ENCODE data around the gene KCNJ10. TPM values are rescaled to one million over a fixed set of nuclear protein-coding genes. Genes with fewer than 3 reads are reported as not detected.

Gene KCNJ10
- total and polyA plus RNA-seq, 2 donors (not counting 3 experiments of a cell fraction or from before 2014, with no cell fraction given): not detected

- intact Hi-C loops (cut with micrococcal nuclease) (no loop called here), dilution Hi-C loops (cut with MboI; ENCODE audit: extremely low pct_ligation_motif_present, low sequenced_read_pairs) (no loop called here)
- Histone ChIP-seq H3K27me3 (ENCODE audit: control insufficient read depth in 2 of 2, insufficient read depth in 2 of 2, low read length in 2 of 2) (peaks cover 23 to 25% of the 10 kb centered on the region in 2 experiments), H3K9ac (replicated peaks; ENCODE audit: extremely low read depth, insufficient read depth, low read length) (no peak overlapping the region), H3K4me1 (ENCODE audit: control insufficient read depth, extremely low read depth, insufficient read depth, low read length) (no peaks in the 10 kb centered on the region), H3K36me3 (ENCODE audit: control insufficient read depth in 2 of 2, extremely low read depth in 1 of 2, insufficient read depth in 2 of 2, low read length in 2 of 2) (no peaks in the 10 kb centered on the region), H3K9me1 (replicated peaks; ENCODE audit: control insufficient read depth, extremely low read depth, insufficient read depth, low read length) (no peaks in the 10 kb centered on the region), H3K9me3 (replicated peaks; ENCODE audit: control insufficient read depth, insufficient read depth, low read length) (no peaks in the 10 kb centered on the region), H2AFZ (ENCODE audit: low read depth, low read length) (no peak overlapping the region), H3K4me3 (replicated peaks in 1 of 3; ENCODE audit: insufficient read depth in 1 of 3, low read depth in 1 of 3, low read length in 3 of 3) (no peak overlapping the region), H3K4me2 (ENCODE audit: insufficient read depth, low read length) (no peak overlapping the region), H4K20me1 (replicated peaks; ENCODE audit: control insufficient read depth, extremely low read depth, insufficient read depth, low read length) (no peaks in the 10 kb centered on the region), H3K27ac (ENCODE audit: insufficient read depth, low read depth, low read length) (no peak overlapping the region), H3K79me2 (ENCODE audit: control insufficient read depth, insufficient read depth, low read length) (no peaks in the 10 kb centered on the region)
- DNase-seq (ENCODE audit: low read depth, low spot score): no peak
- POLR2A ChIA-PET: no interaction called here
- TF ChIP-seq FOS (IDR thresholded peaks at IDR 0.05; ENCODE audit: borderline replicate concordance, insufficient read depth, low read length) (no peak), POLR2A (IDR thresholded peaks at IDR 0.05; ENCODE audit: low read depth, low read length) (no peak)
- no peak for FAIRE-seq
- CTCF ChIA-PET: interaction anchor here (1.0 kb wide), 2 partner anchors 14 to 55 kb away, joined by 3 to 4 read pairs; no protein-coding TSS in a partner anchor
- BruUV-seq (replicated peaks): no TSS peak
These were observed 117.0 kb downstream of the KCNJ10 start for GRCh38 chr1:159952932-159953331.

GRCh38 chr1:159951551-159951950 lies 118.4 kb downstream of the KCNJ10 start:
- POLR2A ChIA-PET: no interaction called here
- Histone ChIP-seq H2AFZ (ENCODE audit: low read depth, low read length) (no peak overlapping the region), H3K9me3 (replicated peaks; ENCODE audit: control insufficient read depth, insufficient read depth, low read length) (no peaks in the 10 kb centered on the region), H3K79me2 (ENCODE audit: control insufficient read depth, insufficient read depth, low read length) (no peaks in the 10 kb centered on the region), H3K36me3 (ENCODE audit: control insufficient read depth in 2 of 2, extremely low read depth in 1 of 2, insufficient read depth in 2 of 2, low read length in 2 of 2) (no peaks in the 10 kb centered on the region), H3K9ac (replicated peaks; ENCODE audit: extremely low read depth, insufficient read depth, low read length) (no peak overlapping the region), H3K4me2 (ENCODE audit: insufficient read depth, low read length) (no peak overlapping the region), H3K4me3 (replicated peaks in 1 of 3; ENCODE audit: insufficient read depth in 1 of 3, low read depth in 1 of 3, low read length in 3 of 3) (no peak overlapping the region), H3K27ac (ENCODE audit: insufficient read depth, low read depth, low read length) (no peak overlapping the region), H4K20me1 (replicated peaks; ENCODE audit: control insufficient read depth, extremely low read depth, insufficient read depth, low read length) (no peaks in the 10 kb centered on the region), H3K9me1 (replicated peaks; ENCODE audit: control insufficient read depth, extremely low read depth, insufficient read depth, low read length) (no peaks in the 10 kb centered on the region), H3K4me1 (ENCODE audit: control insufficient read depth, extremely low read depth, insufficient read depth, low read length) (no peaks in the 10 kb centered on the region), H3K27me3 (ENCODE audit: control insufficient read depth in 2 of 2, insufficient read depth in 2 of 2, low read length in 2 of 2) (peaks cover 30 to 31% of the 10 kb centered on the region in 2 experiments)
- no peak for TF ChIP-seq MYC (IDR thresholded peaks at IDR 0.05; ENCODE audit: low read depth, low read length)
- TF ChIP-seq GATA2 (IDR thresholded peaks at IDR 0.05; ENCODE audit: insufficient read depth, insufficient read length, low read depth, low read length): no peak
- no peak for TF ChIP-seq CTCF (IDR thresholded peaks at IDR 0.05; ENCODE audit: extremely low read depth in 1 of 2, insufficient read depth in 1 of 2, low read depth in 1 of 2, low read length in 2 of 2)
- TF ChIP-seq EZH2 (IDR thresholded peaks at IDR 0.05; ENCODE audit: borderline replicate concordance, low read depth, low read length, severe bottlenecking): no peak
- TF ChIP-seq FOS (IDR thresholded peaks at IDR 0.05; ENCODE audit: borderline replicate concordance, insufficient read depth, low read length): no peak
- TF ChIP-seq POLR2AphosphoS5 (IDR thresholded peaks at IDR 0.05; ENCODE audit: insufficient read depth, low read depth, low read length): no peak
- no peak for TF ChIP-seq MAX (IDR thresholded peaks at IDR 0.05; ENCODE audit: insufficient read depth, insufficient read length)
- no peak for TF ChIP-seq POLR2A (IDR thresholded peaks at IDR 0.05; ENCODE audit: low read depth, low read length)
- no peak for TF ChIP-seq JUN (IDR thresholded peaks at IDR 0.05; ENCODE audit: borderline replicate concordance, insufficient read depth, insufficient read length, low read depth)
- CTCF ChIA-PET: no interaction called here
- dilution Hi-C loops (cut with MboI; ENCODE audit: extremely low pct_ligation_motif_present, low sequenced_read_pairs) (no loop called here), intact Hi-C loops (cut with micrococcal nuclease) (no loop called here)
- no peak for FAIRE-seq
- no TSS peak for BruUV-seq (replicated peaks)
- DNase-seq (ENCODE audit: low read depth, low spot score): no peak

Data from endothelial cell of umbilical vein (primary cell).